Endothelial cell of umbilical vein (primary cell): ENCODE results near the gene LRP1. TPM values are rescaled to one million over a fixed set of nuclear protein-coding genes. Genes with fewer than 3 reads are reported as not detected.
A peak's percentile ranks its signal among the peaks of the same experiment; 100 is the strongest.

ENCODE experiments used
- BruUV-seq: library from RNA; stranded (reverse); fragments of 400-500 nt; replicated peaks from 2 replicates; lab custom pipeline; 2021; lab: Mats Ljungman, UMichigan
- CTCF ChIA-PET: fragments of 300-600, 350-600 bp; sonication (Branson Sonifier 250); formaldehyde crosslinking; loops from one replicate; lab custom pipeline; 2021; ENCODE audit warnings: antibody characterized with exemption, inconsistent platforms; lab: Charles Lee
- POLR2A ChIA-PET: fragments of 300-600, 350-600 bp; sonication (Branson Sonifier 250); formaldehyde crosslinking; loops from one replicate; lab custom pipeline; 2021; ENCODE audit warnings: antibody characterized with exemption, inconsistent platforms; lab: Charles Lee
- DNase-seq: peaks from one replicate; pipeline ENCODE4 v3.0.0-alpha.2; 2011; ENCODE audit warnings: low read depth, low spot score
- FAIRE-seq: peaks from 2 replicates; lab custom pipeline; 2011; peaks lifted over from hg19 to GRCh38; lab: Jason Lieb, UNC
- H2AFZ ChIP-seq: 2 replicates; pipeline ENCODE4 v1.6.0; 2012; ENCODE audit warnings: low read depth, low read length, control low read depth, inconsistent platforms
- H3K27ac ChIP-seq: 2 replicates; pipeline ENCODE4 v1.5.1; 2011; ENCODE audit warnings: low read depth, mild to moderate bottlenecking, control low read depth, low read length, moderate library complexity; ENCODE audit not compliant: insufficient read depth
- H3K27me3 ChIP-seq, 2 experiments: 2 replicates each; pipeline versions ENCODE4 v1.6.0 to v1.6.1; 2011; ENCODE audit warnings: low read length in 2 of 2, mixed read lengths in 1 of 2; ENCODE audit not compliant: control insufficient read depth in 2 of 2, insufficient read depth in 2 of 2
- H3K36me3 ChIP-seq, 2 experiments: 2 replicates in 1 of 2; 3 replicates in 1 of 2; pipeline ENCODE4 v1.5.1; 2011; ENCODE audit warnings: low read length in 2 of 2, mild to moderate bottlenecking in 1 of 2, moderate library complexity in 1 of 2; ENCODE audit not compliant: control insufficient read depth in 2 of 2, insufficient read depth in 2 of 2; ENCODE audit errors: extremely low read depth in 1 of 2
- H3K4me1 ChIP-seq: 3 replicates; pipeline ENCODE4 v1.5.1; 2011; ENCODE audit warnings: mild to moderate bottlenecking, low read length; ENCODE audit not compliant: control insufficient read depth, insufficient read depth; ENCODE audit errors: extremely low read depth
- H3K4me2 ChIP-seq: 2 replicates; pipeline ENCODE4 v1.6.1; 2011; ENCODE audit warnings: low read length, control low read depth, mixed read lengths; ENCODE audit not compliant: insufficient read depth
- H3K4me3 ChIP-seq, 3 experiments: fragments of 200-600 bp in 1 of 3; sonication (generic), shearing (Covaris generic) in 1 of 3; replicated peaks in 1 of 3; 2 replicates each; pipeline ENCODE4 v1.5.1; 2011 to 2016; ENCODE audit warnings: control low read depth in 3 of 3, low read length in 3 of 3, mild to moderate bottlenecking in 2 of 3, inconsistent platforms in 1 of 3, low read depth in 1 of 3, moderate library complexity in 1 of 3; ENCODE audit not compliant: insufficient read depth in 1 of 3
- H3K79me2 ChIP-seq: 2 replicates; pipeline ENCODE4 v1.6.0; 2012; ENCODE audit warnings: low read length, inconsistent platforms; ENCODE audit not compliant: control insufficient read depth, insufficient read depth
- H3K9ac ChIP-seq: replicated peaks from 2 replicates; pipeline ENCODE3; 2011; ENCODE audit warnings: low read length, control low read depth; ENCODE audit not compliant: insufficient read depth; ENCODE audit errors: extremely low read depth
- H3K9me1 ChIP-seq: replicated peaks from 3 replicates; pipeline ENCODE4 v1.6.0; 2011; ENCODE audit warnings: mild to moderate bottlenecking, low read length; ENCODE audit not compliant: control insufficient read depth, insufficient read depth; ENCODE audit errors: extremely low read depth
- H3K9me3 ChIP-seq: replicated peaks from 2 replicates; pipeline ENCODE4 v1.5.1; 2012; ENCODE audit warnings: low read length, inconsistent platforms; ENCODE audit not compliant: control insufficient read depth, insufficient read depth
- H4K20me1 ChIP-seq: replicated peaks from 2 replicates; pipeline ENCODE3; 2011; ENCODE audit warnings: mild to moderate bottlenecking, low read length; ENCODE audit not compliant: control insufficient read depth, insufficient read depth; ENCODE audit errors: extremely low read depth
- EZH2 ChIP-seq: IDR thresholded peaks from 2 replicates; pipeline ENCODE4 v1.6.1; 2012; ENCODE audit warnings: borderline replicate concordance, low read depth, mild to moderate bottlenecking, moderate library complexity, low read length, inconsistent platforms; ENCODE audit not compliant: severe bottlenecking
- FOS ChIP-seq: IDR thresholded peaks from 2 replicates; pipeline ENCODE4 v1.6.1; 2011; ENCODE audit warnings: mild to moderate bottlenecking, low read length, moderate library complexity, borderline replicate concordance; ENCODE audit not compliant: insufficient read depth
- GATA2 ChIP-seq: IDR thresholded peaks from 2 replicates; pipeline ENCODE4 v1.7.0; 2011; ENCODE audit warnings: low read depth, mild to moderate bottlenecking, moderate library complexity, mixed read lengths, low read length; ENCODE audit not compliant: insufficient read length, insufficient read depth
- JUN ChIP-seq: IDR thresholded peaks from 2 replicates; pipeline ENCODE4 v1.6.1; 2011; ENCODE audit warnings: borderline replicate concordance, low read depth; ENCODE audit not compliant: insufficient read length, insufficient read depth
- MYC ChIP-seq: IDR thresholded peaks from one replicate; pipeline ENCODE4 v1.6.1; 2011; ENCODE audit warnings: mild to moderate bottlenecking, low read depth, low read length
- POLR2A ChIP-seq: IDR thresholded peaks from 2 replicates; pipeline ENCODE4 v1.6.1; 2012; ENCODE audit warnings: low read depth, mild to moderate bottlenecking, control low read depth, low read length
- POLR2AphosphoS5 ChIP-seq: IDR thresholded peaks from 2 replicates; pipeline ENCODE4 v1.6.1; 2012; ENCODE audit warnings: low read depth, mild to moderate bottlenecking, control low read depth, low read length, moderate library complexity; ENCODE audit not compliant: insufficient read depth
- dilution Hi-C: fragments of 300-500 bp; cut with MboI; formaldehyde crosslinking; loops from one replicate; pipeline ENCODE4 v1.15.0; 2019; ENCODE audit warnings: low sequenced_read_pairs; ENCODE audit not compliant: extremely low pct_ligation_motif_present
- intact Hi-C: fragments of 100-400 bp; cut with micrococcal nuclease; formaldehyde crosslinking; loops from one replicate; pipeline ENCODE4 v1.10.0; 2022
- polyA plus RNA-seq, 4 experiments: library from polyadenylated mRNA; depleted of rRNA in 3 of 4; stranded (reverse) in 3 of 4; unstranded in 1 of 4; fragments of >200 nt; gene quantifications; 2 replicates each; pipeline versions ENCODE4 v1.2.1 to v1.2.3, GENCODE V29; 2011 to 2012; ENCODE audit warnings: missing spikeins in 1 of 4
- total RNA-seq: library from RNA; stranded (reverse); gene quantifications from 2 replicates; pipeline ENCODE4 v1.2.3, GENCODE V29; 2021
- TF ChIP-seq, protein P1 (sequence below): IDR thresholded peaks from 2 replicates; pipeline ENCODE4 v1.6.1; 2011; ENCODE audit not compliant: insufficient read depth, insufficient read length
- TF ChIP-seq, protein P2 (sequence below), 2 donors: IDR thresholded peaks; 1 replicate in 1 of 2; 2 replicates in 1 of 2; pipeline ENCODE4 v1.5.1; 2011; ENCODE audit warnings: low read length in 2 of 2, mild to moderate bottlenecking in 2 of 2, moderate library complexity in 2 of 2, control low read depth in 1 of 2, inconsistent platforms in 1 of 2, low read depth in 1 of 2; ENCODE audit not compliant: insufficient read depth in 1 of 2; ENCODE audit errors: extremely low read depth in 1 of 2

Gene LRP1
- total and polyA plus RNA-seq, 2 donors (not counting 3 experiments of a cell fraction or from before 2014, with no cell fraction given), result 1.6 to 4.6 TPM

DNA sequence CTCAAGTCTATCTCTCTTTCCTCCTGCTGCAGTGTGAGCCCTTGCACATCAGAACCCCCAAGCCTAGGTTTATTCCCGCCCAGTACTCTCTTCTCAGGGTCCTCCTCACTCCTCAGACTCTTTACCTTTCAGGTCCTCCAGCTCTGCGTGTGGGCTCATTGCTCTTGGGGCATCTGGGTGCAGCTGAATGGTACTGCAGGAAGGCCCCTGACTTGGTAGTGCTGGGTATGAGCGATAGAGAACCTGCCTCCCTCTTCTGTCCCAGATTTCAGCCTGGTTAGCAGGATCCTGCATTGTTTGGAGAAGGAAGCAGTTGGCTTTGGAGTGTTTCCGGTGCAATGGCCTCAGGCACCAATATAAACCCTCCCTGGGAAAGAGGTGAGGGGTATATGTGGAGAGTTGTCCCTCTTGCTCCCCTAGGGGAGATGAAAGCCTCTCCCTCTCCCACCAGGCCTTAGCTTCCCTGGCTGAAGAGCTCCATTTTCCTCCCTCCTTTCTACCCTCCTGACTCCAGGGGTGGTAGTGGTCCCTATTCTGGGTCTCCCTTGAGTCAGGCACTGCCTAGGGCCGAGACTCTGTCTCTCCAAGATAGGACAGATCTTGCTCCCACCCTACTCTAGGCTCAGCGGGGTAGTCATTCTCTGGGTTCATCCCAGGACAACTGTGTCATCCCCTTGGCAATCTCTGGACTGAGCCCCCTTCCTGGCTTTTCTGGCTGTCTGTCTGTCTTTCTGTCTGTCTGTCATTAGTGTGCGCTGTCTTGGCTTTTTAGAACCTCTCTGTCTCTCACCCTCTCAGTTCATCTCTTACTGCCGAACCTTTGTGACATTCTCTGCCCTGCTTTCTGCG is 3.8 kb downstream of the LRP1 start:
- no TSS peak for BruUV-seq
- Histone ChIP-seq H3K4me2 (no peak overlapping the region), H3K4me3 (no peak overlapping the region), H4K20me1 (no peaks in the 10 kb centered on the region), H3K9ac (no peak overlapping the region), H3K79me2 (no peaks in the 10 kb centered on the region), H3K36me3 (no peaks in the 10 kb centered on the region), H2AFZ (no peak overlapping the region), H3K9me3 (no peaks in the 10 kb centered on the region), H3K27ac (no peak overlapping the region), H3K4me1 (peaks cover 2% of the 10 kb centered on the region), H3K27me3 (peaks cover 38 to 39% of the 10 kb centered on the region in 2 experiments), H3K9me1 (no peaks in the 10 kb centered on the region)
- no peak for DNase-seq
- ChIA-PET POLR2A (no interaction called here), CTCF (interaction anchor here (0.6 to 18.0 kb wide), 3 partner anchors 8 to 375 kb away, joined by 3 to 429 read pairs (median 11); no protein-coding TSS in a partner anchor)
- intact Hi-C loops, result no loop called here
- dilution Hi-C loops, result no loop called here
- no peak for FAIRE-seq
- TF ChIP-seq FOS (no peak), POLR2AphosphoS5 (peak; percentile 32), EZH2 (peak; percentile 36)

DNA sequence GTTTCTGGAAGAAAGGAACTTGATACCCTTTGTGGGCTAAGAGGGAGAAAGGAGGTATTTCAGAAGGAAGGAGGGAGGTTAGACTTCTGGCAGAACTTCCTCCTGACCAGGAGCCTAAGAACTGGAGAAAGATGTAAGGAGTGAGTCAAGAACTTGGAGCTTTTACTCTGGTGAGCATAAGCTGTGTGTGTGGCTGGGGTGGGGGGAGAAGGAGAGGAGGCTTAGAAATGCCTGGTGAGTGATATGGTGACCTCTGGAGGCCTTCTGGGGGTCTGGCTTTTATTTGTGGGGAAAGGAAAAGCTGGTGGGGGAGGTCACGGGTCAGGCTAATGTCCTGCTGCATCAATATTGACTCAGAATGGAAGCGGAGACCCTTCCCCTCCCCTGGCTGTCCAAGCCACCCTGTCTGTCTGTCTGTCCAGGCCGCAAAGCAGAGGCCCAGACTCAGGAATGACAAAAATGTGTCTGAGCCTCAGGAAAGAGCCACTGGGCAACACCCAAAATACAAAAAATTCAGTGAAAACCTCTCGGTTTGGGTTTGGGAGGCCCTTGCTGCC is 4.8 kb downstream of the LRP1 start:
- no peak for TF ChIP-seq FOS
- TF ChIP-seq, protein P1, sequence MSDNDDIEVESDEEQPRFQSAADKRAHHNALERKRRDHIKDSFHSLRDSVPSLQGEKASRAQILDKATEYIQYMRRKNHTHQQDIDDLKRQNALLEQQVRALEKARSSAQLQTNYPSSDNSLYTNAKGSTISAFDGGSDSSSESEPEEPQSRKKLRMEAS, result no peak
- no peak for TF ChIP-seq EZH2
- TF ChIP-seq POLR2A, result no peak
- TF ChIP-seq, protein P2, sequence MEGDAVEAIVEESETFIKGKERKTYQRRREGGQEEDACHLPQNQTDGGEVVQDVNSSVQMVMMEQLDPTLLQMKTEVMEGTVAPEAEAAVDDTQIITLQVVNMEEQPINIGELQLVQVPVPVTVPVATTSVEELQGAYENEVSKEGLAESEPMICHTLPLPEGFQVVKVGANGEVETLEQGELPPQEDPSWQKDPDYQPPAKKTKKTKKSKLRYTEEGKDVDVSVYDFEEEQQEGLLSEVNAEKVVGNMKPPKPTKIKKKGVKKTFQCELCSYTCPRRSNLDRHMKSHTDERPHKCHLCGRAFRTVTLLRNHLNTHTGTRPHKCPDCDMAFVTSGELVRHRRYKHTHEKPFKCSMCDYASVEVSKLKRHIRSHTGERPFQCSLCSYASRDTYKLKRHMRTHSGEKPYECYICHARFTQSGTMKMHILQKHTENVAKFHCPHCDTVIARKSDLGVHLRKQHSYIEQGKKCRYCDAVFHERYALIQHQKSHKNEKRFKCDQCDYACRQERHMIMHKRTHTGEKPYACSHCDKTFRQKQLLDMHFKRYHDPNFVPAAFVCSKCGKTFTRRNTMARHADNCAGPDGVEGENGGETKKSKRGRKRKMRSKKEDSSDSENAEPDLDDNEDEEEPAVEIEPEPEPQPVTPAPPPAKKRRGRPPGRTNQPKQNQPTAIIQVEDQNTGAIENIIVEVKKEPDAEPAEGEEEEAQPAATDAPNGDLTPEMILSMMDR (IDR thresholded peaks at IDR 0.05; ENCODE audit: extremely low read depth in 1 of 2, insufficient read depth in 1 of 2, low read depth in 1 of 2, low read length in 2 of 2), result no peak
- no peak for TF ChIP-seq GATA2
- no peak for TF ChIP-seq POLR2AphosphoS5
- TF ChIP-seq MYC, result no peak
- TF ChIP-seq JUN, result no peak
- Histone ChIP-seq H3K9ac (no peak overlapping the region), H3K27ac (no peak overlapping the region), H3K27me3 (peaks cover 37% of the 10 kb centered on the region in 2 experiments), H2AFZ (no peak overlapping the region), H3K4me2 (no peak overlapping the region), H3K9me3 (no peaks in the 10 kb centered on the region), H3K36me3 (no peaks in the 10 kb centered on the region), H3K4me1 (no peaks in the 10 kb centered on the region), H3K79me2 (no peaks in the 10 kb centered on the region), H4K20me1 (no peaks in the 10 kb centered on the region), H3K9me1 (no peaks in the 10 kb centered on the region), H3K4me3 (no peak overlapping the region)
- DNase-seq (no peak), FAIRE-seq (no peak)
- CTCF ChIA-PET, result interaction anchor here (1.7 to 18.0 kb wide), 2 partner anchors 9 to 38 kb away, joined by 11 to 429 read pairs; no protein-coding TSS in a partner anchor
- BruUV-seq, result no TSS peak
- intact Hi-C loops, result no loop called here
- dilution Hi-C loops, result no loop called here
- POLR2A ChIA-PET, result no interaction called here
